Hepatocyte (in vitro differentiated cells): ENCODE measurements around the gene RBPMS2.

Experiments
- CTCF ChIP-seq: fragments of 200-600 bp; sonication (generic); IDR thresholded peaks from 2 replicates; pipeline ENCODE4 v1.5.1; 2016; ENCODE audit warnings: antibody characterized with exemption, mild to moderate bottlenecking; ENCODE audit not compliant: poor library complexity
- EZH2phosphoT487 ChIP-seq: fragments of 200-600 bp; sonication (generic); IDR thresholded peaks from one replicate; pipeline ENCODE4 v1.6.1; 2018; ENCODE audit warnings: antibody characterized with exemption, mild to moderate bottlenecking, low read depth, moderate library complexity; ENCODE audit not compliant: unreplicated experiment, severe bottlenecking

DNA sequence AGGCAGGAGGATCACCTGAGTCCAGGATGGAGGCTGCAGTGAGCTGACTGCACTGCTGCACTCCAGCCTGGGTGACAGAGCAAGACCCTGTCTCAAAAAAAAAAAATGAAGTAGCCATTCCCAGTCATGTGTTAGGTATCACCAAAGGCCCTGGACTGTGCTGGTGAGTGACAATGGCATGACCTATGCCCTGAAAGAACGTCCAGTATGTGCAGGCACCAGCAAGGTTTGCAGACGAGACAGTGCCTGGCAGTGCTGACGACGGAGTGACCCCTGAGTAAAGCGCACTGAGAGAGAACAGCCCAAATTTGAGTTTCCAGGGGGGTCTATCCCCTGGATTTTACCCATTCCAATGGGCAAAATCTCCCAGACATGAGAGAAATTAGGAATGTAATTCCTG is 45.2 kb downstream of the RBPMS2 start:
- TF ChIP-seq CTCF (no peak), EZH2phosphoT487 (no peak)
